Measurements from ENCODE around the gene ZC3H11A.
"Not testable (repeated sequence)": the region's sequence is repeated elsewhere in the genome, so short reads cannot be mapped to it uniquely, and the experiment has no call there.

ZC3H11A gene

DNA sequence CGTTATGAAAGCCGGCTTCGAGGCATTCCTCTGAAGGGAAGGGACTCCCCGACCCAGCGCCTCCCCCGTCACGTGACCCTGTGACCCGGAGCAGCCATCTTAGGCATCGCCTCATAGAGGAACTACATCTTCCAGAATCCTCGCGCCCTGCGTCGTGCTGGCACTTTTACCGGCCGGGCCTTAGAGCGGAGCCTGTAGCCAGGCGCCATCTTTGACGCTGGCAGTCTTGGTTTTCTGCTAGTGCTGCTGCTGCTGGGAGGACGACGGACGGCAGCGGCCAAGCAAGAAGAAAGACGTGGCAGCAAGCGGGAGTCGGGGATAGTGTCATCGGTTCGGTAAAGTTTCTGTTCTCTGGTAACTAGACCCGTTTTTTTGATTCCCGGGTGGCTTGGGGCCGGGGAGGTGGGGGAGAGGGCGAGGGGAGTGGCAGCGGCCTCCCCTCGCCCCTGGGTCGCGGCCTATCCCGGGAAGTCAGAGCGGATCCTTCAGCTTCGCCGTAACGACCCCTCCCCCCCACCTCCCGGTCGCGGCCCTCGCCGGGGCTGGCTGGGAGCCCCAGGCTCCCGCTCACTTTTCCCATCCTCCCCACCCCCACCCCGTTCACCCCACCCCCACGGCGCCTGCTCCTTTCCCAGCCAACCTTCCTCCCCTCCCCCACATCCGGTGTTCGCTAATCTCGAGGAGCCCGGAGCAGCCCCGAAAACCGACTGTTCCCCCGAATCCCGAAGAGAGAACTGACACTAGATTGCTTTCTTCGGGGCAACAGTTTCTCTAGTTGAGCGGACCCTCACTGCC is at the start of gene ZC3H11A, which contains the start of gene ZBED6:
ZC3H11A (plus strand) TSS at position 183 of the 795 bp plus-strand sequence. CDS start 21,448 bp downstream, outside the sequence.
ZBED6 (plus strand) TSS at position 183 of the 795 bp plus-strand sequence. CDS start 1,900 bp downstream, outside the sequence.
- FAIRE-seq: no peak
- peak; percentile 97 for DNase-seq (ENCODE audit: low spot score)

DNA sequence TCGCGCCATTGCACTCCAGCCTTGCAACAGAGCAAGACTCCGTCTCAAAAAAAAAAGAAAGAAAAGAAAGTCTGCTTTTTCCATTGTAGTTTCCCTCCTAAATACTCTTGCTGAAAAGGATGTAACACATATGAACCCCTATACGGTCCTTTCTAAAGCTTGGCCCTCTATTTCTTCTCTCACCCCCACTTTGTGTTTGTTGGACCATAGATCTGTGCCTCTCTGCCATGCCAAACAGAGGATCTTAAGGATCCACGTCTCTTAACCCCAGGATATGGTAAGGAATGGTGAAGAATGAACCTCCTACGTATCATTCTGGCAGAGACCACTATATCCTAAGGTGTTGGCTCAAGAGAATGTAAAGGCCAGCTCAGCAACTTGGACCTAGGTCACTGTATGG is 49.1 kb upstream of the ZC3H11A start:
- FAIRE-seq (no peak), DNase-seq (ENCODE audit: low spot score) (no peak)

DNA sequence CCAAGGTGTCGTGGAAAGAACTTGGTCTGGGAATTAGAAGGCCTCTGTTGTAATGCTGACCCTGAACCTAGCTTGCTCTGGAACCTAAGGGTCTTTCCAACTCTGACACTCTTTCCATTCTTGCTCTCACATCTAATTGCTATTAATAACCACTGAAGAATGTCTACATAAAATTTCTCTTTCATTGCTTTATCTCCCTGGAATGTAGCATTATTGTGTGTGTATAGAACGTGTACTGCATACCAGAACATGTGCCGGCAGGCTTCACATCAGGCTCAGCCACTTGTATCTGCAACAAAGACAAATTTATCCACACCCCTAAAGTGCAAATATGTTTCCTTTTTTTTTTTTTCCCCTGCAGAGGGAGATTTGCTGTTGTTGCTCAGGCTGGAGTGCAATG is 44.4 kb upstream of the ZC3H11A start:
- DNase-seq (ENCODE audit: low spot score): peak; percentile 39

GRCh38 chr1:203751618-203752361 is 43.6 kb upstream of the ZC3H11A start:
- FAIRE-seq; DNase-seq (ENCODE audit: low spot score): not testable (repeated sequence)

More for the DNA sequence above, 44.4 kb upstream of the ZC3H11A start:
- no peak for FAIRE-seq

GRCh38 chr1:203754455-203754864 is 41.0 kb upstream of the ZC3H11A start:
- FAIRE-seq (no peak), DNase-seq (ENCODE audit: low spot score) (no peak)

- DNase-seq (ENCODE audit: low spot score) (no peak), FAIRE-seq (no peak)
These were observed 39.4 kb upstream of the ZC3H11A start for GRCh38 chr1:203756036-203756435.

DNA sequence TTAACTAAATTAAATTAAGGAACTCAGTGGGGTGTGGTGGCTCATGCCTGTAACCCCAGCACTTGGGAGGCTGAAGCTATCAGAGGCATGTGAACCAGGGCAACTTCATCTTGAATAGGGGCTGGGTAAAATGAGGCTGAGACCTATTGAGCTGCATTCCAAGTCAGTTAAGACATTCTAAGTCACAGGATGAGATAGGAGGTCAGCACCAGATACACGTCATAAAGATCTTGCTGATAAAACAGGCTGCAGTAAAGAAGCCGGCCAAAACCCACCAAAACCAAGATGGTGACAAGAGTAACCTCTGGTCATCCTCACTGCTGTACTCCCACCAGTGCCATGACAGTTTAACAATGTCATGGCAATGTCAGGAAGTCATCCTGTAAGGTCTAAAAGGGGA is 36.7 kb upstream of the ZC3H11A start:
- not testable (repeated sequence) for DNase-seq (ENCODE audit: low spot score); FAIRE-seq

GRCh38 chr1:203760506-203760905 is 34.9 kb upstream of the ZC3H11A start:
- no peak for FAIRE-seq

GRCh38 chr1:203761958-203762357 is 33.5 kb upstream of the ZC3H11A start:
- not testable (repeated sequence) for FAIRE-seq; DNase-seq (ENCODE audit: low spot score)

More at GRCh38 chr1:203760506-203760905, 34.9 kb upstream of the ZC3H11A start:
- no peak for DNase-seq (ENCODE audit: low spot score)

DNA sequence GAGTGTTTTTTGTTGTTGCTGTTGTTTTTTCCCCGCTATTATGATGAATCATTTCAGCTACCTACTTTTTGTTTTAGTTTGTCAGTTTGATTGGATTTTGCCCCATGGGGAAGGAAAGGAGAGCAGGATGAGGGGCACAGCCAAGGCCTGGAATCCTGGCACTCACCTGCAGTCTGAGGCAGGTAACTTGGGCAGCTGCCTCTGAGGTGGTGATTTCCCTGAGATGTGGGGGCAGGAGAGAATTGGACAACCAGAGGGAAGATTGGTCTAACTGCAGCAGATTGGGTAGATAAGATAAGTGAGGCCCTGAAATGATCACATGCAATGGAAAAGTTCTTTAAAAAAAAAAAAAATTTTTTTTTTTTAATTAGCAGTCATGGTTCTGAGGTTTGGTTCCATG is 31.9 kb upstream of the ZC3H11A start:
- no peak for DNase-seq (ENCODE audit: low spot score)
- FAIRE-seq: no peak

GRCh38 chr1:203764105-203765028 is 31.1 kb upstream of the ZC3H11A start:
- FAIRE-seq: no peak

DNA sequence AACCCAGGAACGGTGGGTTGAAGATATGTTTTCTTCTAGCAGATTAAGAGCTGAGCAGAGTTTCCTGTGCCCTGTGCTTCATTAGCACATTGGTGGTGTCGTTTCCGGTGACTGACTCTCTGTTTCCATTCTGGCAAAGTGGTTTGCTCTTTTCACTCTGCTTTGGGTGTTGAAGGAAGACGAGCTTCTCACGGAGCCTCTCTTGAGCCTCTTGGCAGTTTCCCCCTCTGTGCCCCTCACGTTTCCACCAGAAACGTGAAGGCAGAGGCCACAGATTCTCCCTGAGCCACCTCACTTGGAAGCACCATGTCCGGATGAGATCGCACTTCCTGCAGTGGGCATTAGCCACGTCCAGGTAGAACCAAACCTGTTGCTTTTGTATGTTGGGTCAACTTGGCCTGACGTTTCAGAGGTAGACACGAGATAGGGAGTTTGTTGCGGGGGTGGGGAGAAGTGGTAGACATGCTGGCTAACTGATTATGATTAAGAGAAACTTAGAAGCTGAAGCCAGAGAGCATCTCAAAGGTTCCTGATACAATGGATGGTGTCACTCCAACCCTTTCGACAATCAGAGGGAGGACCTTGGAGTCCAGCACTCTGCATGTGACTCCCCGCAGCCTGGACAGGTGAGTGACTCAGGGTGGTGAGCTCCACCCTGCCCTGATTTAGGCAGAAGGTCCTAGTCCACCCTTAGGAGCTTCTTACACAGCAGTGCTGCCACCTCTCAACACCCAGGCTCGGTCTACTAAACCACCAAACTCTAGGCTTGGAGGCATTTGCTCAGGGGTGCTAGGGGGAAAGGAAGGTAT is 30.2 kb upstream of the ZC3H11A start, which contains the start of gene LAX1:
LAX1 (plus strand) TSS at position 155 of the 809 bp plus-strand sequence; CDS start at position 538, 383 bp downstream.
- FAIRE-seq (no peak), DNase-seq (ENCODE audit: low spot score) (no peak)

More at GRCh38 chr1:203764105-203765028, 31.1 kb upstream of the ZC3H11A start:
- no peak for DNase-seq (ENCODE audit: low spot score)

DNA sequence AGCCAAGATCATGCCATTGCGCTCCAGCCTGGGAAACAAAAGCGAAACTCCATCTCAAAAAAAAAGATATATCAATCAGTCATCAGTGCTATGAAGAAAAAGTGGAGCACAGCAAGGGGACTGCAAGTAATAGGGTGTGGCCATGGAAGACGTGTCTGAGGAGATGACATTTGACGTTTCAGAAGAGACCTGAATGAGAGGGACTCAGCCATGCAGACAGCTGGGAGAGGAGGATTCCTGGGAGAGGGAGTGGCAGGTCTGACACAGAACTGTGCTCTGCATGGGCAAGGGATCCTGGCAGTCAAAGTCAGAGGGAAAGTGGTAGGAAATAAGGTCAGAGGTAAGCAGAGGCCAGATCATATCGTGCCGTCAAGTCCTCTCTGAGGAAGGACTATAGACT is 27.2 kb upstream of the ZC3H11A start:
- FAIRE-seq (no peak), DNase-seq (ENCODE audit: low spot score) (no peak)

DNA sequence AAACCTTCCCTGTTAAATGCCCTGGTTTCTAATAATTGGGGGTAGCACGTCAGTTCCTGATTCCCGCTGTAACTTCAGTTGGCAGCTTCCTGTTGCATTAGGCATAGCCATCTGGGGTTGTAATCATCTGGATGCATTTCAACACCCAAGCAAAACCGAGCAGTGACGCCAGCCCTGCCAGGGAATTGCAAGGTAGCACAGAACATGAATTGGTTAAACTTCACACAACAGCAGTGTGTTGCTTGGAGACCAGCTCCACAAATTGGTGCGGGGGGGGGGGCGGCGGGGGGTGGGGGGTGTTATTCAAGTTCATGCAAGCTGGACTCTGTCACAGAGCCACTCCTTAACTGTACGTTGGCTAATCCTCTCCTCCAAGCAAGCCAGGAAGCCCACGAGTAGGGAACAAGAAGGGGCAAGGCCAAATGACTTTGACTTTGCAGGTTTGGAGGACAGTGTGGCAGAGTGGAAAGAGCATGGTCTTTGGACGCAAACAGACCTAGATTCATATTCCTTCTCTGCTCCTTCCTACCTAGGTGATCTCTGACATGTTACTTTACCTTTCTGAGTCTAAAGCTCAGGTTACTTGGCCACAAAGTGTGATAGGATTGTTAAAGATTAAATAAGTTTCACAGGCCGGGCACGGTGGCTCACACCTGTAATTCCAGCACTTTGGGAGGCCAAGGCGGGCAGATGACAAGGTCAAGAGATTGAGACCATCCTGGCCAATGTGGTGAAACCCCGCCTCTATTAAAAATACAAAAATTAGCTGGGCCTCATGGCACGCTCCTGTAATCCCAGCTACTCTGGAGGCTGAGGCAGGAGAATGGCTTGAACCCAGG is 25.7 kb upstream of the ZC3H11A start:
- FAIRE-seq: no peak

GRCh38 chr1:203771901-203772301 is 23.5 kb upstream of the ZC3H11A start:
- FAIRE-seq: no peak
- DNase-seq (ENCODE audit: low spot score): no peak

More for the DNA sequence above, 25.7 kb upstream of the ZC3H11A start:
- peak; percentile 62 for DNase-seq (ENCODE audit: low spot score)

DNA sequence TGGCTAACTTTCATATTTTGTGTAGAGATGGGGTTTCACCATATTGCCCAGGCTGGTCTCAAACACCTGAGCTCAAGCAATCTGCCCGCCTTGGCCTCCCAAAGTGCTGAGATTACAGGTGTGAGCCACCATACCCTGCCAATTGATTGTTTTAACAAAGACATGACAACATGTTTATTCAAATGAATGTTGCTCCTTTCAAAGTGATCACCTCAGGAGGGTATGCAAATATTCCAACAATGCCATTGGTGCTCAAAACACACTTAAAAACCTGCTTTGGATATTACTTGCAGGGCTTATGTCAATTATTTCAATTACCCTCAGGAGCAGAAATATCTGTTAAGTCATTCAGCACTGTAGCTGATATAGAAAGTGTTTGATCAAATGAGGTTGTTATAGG is 22.6 kb upstream of the ZC3H11A start:
- DNase-seq (ENCODE audit: low spot score) (no peak), FAIRE-seq (no peak)

DNA sequence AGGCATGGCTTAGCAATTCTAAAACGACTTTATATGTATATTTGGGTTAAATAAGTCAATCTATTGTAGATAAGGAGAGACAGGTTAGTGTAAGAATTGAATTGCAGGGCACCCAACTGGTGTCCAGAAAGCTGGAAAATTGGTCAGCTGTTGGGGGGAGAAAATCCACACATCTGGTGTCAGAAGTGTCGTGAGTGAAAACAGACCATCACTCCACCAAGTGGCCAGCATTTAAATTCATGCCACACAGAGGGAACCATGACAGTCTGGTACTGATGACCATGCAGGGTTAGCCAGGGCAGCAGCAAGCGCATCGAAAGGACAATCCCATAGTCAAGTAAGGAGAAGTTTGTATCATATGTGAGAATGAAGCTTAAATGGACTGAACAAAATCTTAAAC is 18.8 kb upstream of the ZC3H11A start:
- FAIRE-seq: no peak
- DNase-seq (ENCODE audit: low spot score): no peak

DNA sequence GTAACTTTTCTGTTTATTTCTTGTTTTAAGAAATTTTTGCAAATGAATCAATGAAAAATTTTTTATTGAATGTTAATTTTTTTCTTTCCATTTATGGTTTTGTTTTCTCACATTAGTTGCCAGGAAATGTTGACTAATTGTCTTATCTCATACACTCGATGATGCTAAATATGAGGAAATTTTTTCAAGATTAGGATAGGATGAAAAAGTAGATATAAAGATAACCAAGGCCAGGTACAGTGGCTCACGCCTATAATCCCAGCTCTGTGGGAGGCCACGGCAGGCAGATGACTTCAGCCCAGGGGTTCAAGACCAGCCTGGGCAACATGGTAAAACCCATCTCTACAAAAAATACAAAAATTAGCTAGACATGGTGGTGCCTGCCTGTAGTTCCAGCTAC is 17.8 kb upstream of the ZC3H11A start:
- no peak for FAIRE-seq

DNA sequence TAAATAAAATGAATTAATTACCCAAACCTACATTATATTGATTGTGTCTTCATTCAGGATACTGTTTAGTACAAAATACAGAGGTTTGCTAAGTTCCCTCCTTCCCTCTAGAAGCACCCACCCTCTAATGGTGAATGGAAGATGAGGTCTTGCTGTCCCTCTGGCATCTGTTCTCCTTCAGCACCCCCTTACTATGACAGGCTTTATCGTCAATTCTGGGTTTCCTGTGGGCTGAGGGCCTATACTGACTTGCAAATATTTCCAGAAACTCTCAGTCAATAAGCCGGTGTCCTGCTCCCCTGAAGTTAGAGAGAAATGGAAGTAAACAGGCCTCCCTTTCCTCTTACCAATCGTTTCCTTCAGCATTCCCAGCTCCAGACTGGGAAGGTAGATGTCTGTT is 17.3 kb upstream of the ZC3H11A start:
- no peak for FAIRE-seq
- DNase-seq (ENCODE audit: low spot score): no peak

More for the DNA sequence above, 17.8 kb upstream of the ZC3H11A start:
- no peak for DNase-seq (ENCODE audit: low spot score)

Measured in urothelium cell line (cell line).